Neural progenitor cell (in vitro differentiated cells): Measurements from ENCODE around the gene BNIP3. TPM values are rescaled to one million over a fixed set of nuclear protein-coding genes. Genes with fewer than 3 reads are reported as not detected.

Experiments used
- DNase-seq: peaks from one replicate; pipeline ENCODE4 v3.0.0-alpha.2; 2016; ENCODE audit warnings: low spot score
- H2AFZ ChIP-seq: fragments of 200-600 bp; sonication (generic); replicated peaks from 2 replicates; pipeline ENCODE4 v1.6.1; 2016; ENCODE audit warnings: antibody characterized with exemption
- H3F3A ChIP-seq: fragments of 200-600 bp; sonication (generic); 2 replicates; pipeline ENCODE4 v1.6.1; 2016; ENCODE audit warnings: antibody characterized with exemption, low read depth
- H3K27ac ChIP-seq: fragments of 200-600 bp; sonication (generic); 2 replicates; pipeline ENCODE4 v1.5.1; 2016; ENCODE audit warnings: mild to moderate bottlenecking
- H3K27me3 ChIP-seq: fragments of 200-600 bp; sonication (generic); 2 replicates; pipeline ENCODE4 v1.6.1; 2016; ENCODE audit warnings: mild to moderate bottlenecking, moderate library complexity
- H3K36me3 ChIP-seq: fragments of 200-600 bp; sonication (generic); 2 replicates; pipeline ENCODE4 v1.5.1; 2016
- H3K4me1 ChIP-seq: fragments of 200-600 bp; sonication (generic); 2 replicates; pipeline ENCODE4 v1.6.1; 2016; ENCODE audit warnings: mixed run types
- H3K4me2 ChIP-seq: fragments of 200-600 bp; sonication (generic); 2 replicates; pipeline ENCODE4 v1.6.1; 2016
- H3K4me3 ChIP-seq: fragments of 200-600 bp; sonication (generic); 2 replicates; pipeline ENCODE4 v1.5.1; 2016
- H3K79me2 ChIP-seq: fragments of 200-600 bp; sonication (generic); 2 replicates; pipeline ENCODE4 v1.6.1; 2016; ENCODE audit warnings: low read depth
- H3K9ac ChIP-seq: fragments of 200-600 bp; sonication (generic); 2 replicates; pipeline ENCODE4 v1.6.1; 2016
- H3K9me3 ChIP-seq: fragments of 200-600 bp; sonication (generic); 2 replicates; pipeline ENCODE4 v1.5.1; 2016; ENCODE audit warnings: low read depth
- H4K20me1 ChIP-seq: fragments of 200-600 bp; sonication (generic); 2 replicates; pipeline ENCODE4 v1.6.1; 2016; ENCODE audit warnings: low read depth
- H3K27ac Mint-ChIP-seq: 3 replicates; pipeline ENCODE4 v1.8.0; 2021; ENCODE audit warnings: mixed read lengths
- H3K27me3 Mint-ChIP-seq: 2 replicates; pipeline ENCODE4 v1.8.0; 2022; ENCODE audit warnings: low read depth, mild to moderate bottlenecking, inconsistent platforms, moderate library complexity, mixed read lengths; ENCODE audit not compliant: insufficient read depth
- H3K36me3 Mint-ChIP-seq: 3 replicates; pipeline ENCODE4 v1.8.0; 2021; ENCODE audit warnings: mixed read lengths
- H3K4me1 Mint-ChIP-seq: 3 replicates; pipeline ENCODE4 v1.8.0; 2021; ENCODE audit warnings: mixed read lengths
- H3K4me3 Mint-ChIP-seq: 3 replicates; pipeline ENCODE4 v1.8.0; 2021; ENCODE audit warnings: mild to moderate bottlenecking, moderate library complexity, mixed read lengths
- H3K9me3 Mint-ChIP-seq: 3 replicates; pipeline ENCODE4 v1.8.0; 2020; ENCODE audit warnings: mixed read lengths
- CTCF ChIP-seq: fragments of 200-600 bp; sonication (generic); IDR thresholded peaks from 2 replicates; pipeline ENCODE4 v1.5.1; 2017; ENCODE audit warnings: antibody characterized with exemption, mild to moderate bottlenecking
- EZH2 ChIP-seq: fragments of 200-600 bp; sonication (generic); IDR thresholded peaks from 2 replicates; pipeline ENCODE4 v1.6.1; 2017; ENCODE audit warnings: antibody characterized with exemption, mild to moderate bottlenecking, moderate library complexity
- EZH2phosphoT487 ChIP-seq: fragments of 200-600 bp; sonication (generic); IDR thresholded peaks from 2 replicates; pipeline ENCODE4 v1.6.1; 2017; ENCODE audit warnings: antibody characterized with exemption
- total RNA-seq: library from RNA; depleted of rRNA; stranded (reverse); fragments of >200 nt; gene quantifications from 2 replicates; pipeline ENCODE4 v1.2.3, GENCODE V29; 2015; ENCODE audit warnings: low replicate concordance

The BNIP3 gene
- total RNA-seq, 1 donor from 2014 or later: 256 TPM

DNA sequence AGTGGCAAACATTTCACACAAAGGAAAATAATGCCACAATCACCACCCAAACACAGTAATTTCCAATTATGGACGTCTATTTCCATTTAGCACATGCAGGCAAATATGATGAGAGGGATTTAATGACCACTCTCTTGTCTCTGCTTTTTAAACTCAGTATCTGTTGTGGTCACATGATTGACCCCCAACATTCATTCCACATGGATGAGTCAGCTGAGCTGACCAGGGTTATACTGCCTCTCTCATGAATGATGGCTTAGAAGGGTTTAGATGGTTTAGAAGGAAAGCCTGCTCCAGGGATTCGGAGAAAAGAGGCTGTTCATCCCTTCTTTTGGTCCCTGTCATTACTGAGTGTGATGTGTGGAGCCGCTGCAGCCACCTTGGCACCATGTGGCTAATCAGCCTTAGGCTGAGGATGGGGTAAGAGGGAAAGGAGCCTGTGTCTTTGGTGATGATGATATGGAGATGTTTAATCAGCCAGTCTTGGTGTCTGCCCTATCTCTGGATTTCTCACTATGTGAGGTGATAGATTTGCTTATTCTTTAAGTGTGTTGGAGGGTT lies 45.8 kb upstream of the BNIP3 start:
- Histone ChIP-seq H3K4me3 (no peak overlapping the region), H3K27me3 (peaks cover 43% of the 10 kb centered on the region), H3K79me2 (no peaks in the 10 kb centered on the region), H3F3A (no peaks in the 10 kb centered on the region), H3K9me3 (no peaks in the 10 kb centered on the region), H3K36me3 (no peaks in the 10 kb centered on the region), H2AFZ (no peak overlapping the region), H3K9ac (no peak overlapping the region), H3K4me1 (no peaks in the 10 kb centered on the region), H3K4me2 (no peak overlapping the region), H4K20me1 (no peaks in the 10 kb centered on the region), H3K27ac (no peak overlapping the region)
- Mint-ChIP-seq H3K9me3 (peaks cover 3% of the 10 kb centered on the region), H3K27me3 (peaks cover 12% of the 10 kb centered on the region), H3K4me1 (peaks cover 4% of the 10 kb centered on the region), H3K27ac (no peak overlapping the region), H3K36me3 (no peaks in the 10 kb centered on the region), H3K4me3 (no peak overlapping the region)
- no peak for TF ChIP-seq EZH2
- TF ChIP-seq CTCF: no peak
- no peak for TF ChIP-seq EZH2phosphoT487
- no peak for DNase-seq

DNA sequence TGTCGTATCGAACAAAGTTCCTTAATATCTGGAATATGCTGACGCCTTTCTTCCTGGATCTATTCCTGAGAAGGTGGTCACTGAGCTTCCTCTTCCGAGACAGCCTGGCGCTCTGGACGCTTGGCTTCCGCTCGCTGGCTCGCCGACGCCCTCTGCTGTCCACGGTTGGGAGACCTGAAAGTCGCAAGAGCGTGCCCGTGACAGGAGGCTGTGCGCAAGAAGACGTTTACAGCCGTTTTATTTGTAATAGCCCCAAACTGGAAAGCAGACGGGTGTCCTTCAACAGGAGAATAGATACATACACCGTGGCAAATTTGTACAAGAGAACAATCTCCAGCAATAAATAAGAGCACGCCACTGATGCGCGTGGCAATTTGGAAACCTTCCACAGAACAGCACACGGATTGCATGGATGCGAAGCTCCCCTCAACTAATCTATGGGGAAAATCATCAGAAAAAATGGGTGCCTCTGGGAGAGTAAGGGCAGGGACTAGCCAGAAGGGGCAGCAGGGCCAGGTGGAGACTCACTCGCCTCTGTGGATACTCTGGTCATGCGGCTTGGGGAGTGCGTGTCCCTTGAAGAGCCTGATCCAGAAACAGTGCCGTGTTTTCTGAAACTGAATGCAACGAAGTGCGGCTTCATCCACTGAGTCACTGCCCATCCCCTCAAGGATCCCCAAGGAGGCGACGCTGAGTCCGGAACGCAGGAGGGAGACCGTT lies 41.5 kb upstream of the BNIP3 start:
- no peaks in the 10 kb centered on the region for H3F3A ChIP-seq
- H3K4me2 ChIP-seq: no peak overlapping the region
- H3K36me3 ChIP-seq: no peaks in the 10 kb centered on the region
- Mint-ChIP-seq H3K36me3 (no peaks in the 10 kb centered on the region), H3K27me3 (peaks cover 10% of the 10 kb centered on the region), H3K9me3 (no peaks in the 10 kb centered on the region), H3K4me3 (no peak overlapping the region), H3K4me1 (peaks cover 4% of the 10 kb centered on the region), H3K27ac (no peak overlapping the region)
- H3K79me2 ChIP-seq: no peaks in the 10 kb centered on the region
- H3K27ac ChIP-seq: no peak overlapping the region
- TF ChIP-seq EZH2: peak; percentile 37
- peak; percentile 87 for TF ChIP-seq CTCF
- peak; percentile 25 for TF ChIP-seq EZH2phosphoT487
- H4K20me1 ChIP-seq: no peaks in the 10 kb centered on the region
- peak; percentile 83 for DNase-seq
- H3K4me3 ChIP-seq: no peak overlapping the region
- H3K9me3 ChIP-seq: no peaks in the 10 kb centered on the region
- H2AFZ ChIP-seq: no peak overlapping the region
- H3K27me3 ChIP-seq: peaks cover 29% of the 10 kb centered on the region
- H3K9ac ChIP-seq: no peak overlapping the region
- H3K4me1 ChIP-seq: no peaks in the 10 kb centered on the region

- Mint-ChIP-seq H3K27ac (no peak overlapping the region), H3K36me3 (no peaks in the 10 kb centered on the region), H3K9me3 (no peaks in the 10 kb centered on the region), H3K4me1 (peaks cover 4% of the 10 kb centered on the region), H3K4me3 (no peak overlapping the region), H3K27me3 (peaks cover 10% of the 10 kb centered on the region)
- Histone ChIP-seq H3K27ac (no peak overlapping the region), H3K27me3 (peaks cover 29% of the 10 kb centered on the region), H3K9me3 (no peaks in the 10 kb centered on the region), H2AFZ (no peak overlapping the region), H3K4me2 (no peak overlapping the region), H3K36me3 (no peaks in the 10 kb centered on the region), H3K4me1 (no peaks in the 10 kb centered on the region), H3K9ac (no peak overlapping the region), H3K79me2 (no peaks in the 10 kb centered on the region), H3K4me3 (no peak overlapping the region), H4K20me1 (no peaks in the 10 kb centered on the region), H3F3A (no peaks in the 10 kb centered on the region)
- no peak for TF ChIP-seq EZH2phosphoT487
- TF ChIP-seq CTCF: no peak
- TF ChIP-seq EZH2: no peak
- DNase-seq: no peak
Observed at GRCh38 chr10:132022241-132022640, 40.5 kb upstream of the BNIP3 start.
